H9 (cell line): ENCODE results near the gene RNF224. TPM values are rescaled to one million over a fixed set of nuclear protein-coding genes. Genes with fewer than 3 reads are reported as not detected.

Source experiments
- DNase-seq: peaks from one replicate; pipeline ENCODE4 v3.0.0-alpha.2; 2017
- H2AFZ ChIP-seq: one replicate; pipeline ENCODE4 v1.6.1; 2013; ENCODE audit warnings: mild to moderate bottlenecking, low read length, control low read depth, moderate library complexity
- H2AK5ac ChIP-seq: 2 replicates; pipeline ENCODE4 v1.6.1; 2013; ENCODE audit warnings: low read length, control low read depth, mixed read lengths; ENCODE audit not compliant: insufficient read length
- H2BK120ac ChIP-seq: one replicate; pipeline ENCODE4 v1.6.1; 2013; ENCODE audit warnings: low read depth, mild to moderate bottlenecking, low read length, control low read depth, inconsistent platforms; ENCODE audit not compliant: poor library complexity, severe bottlenecking
- H2BK12ac ChIP-seq: 2 replicates; pipeline ENCODE4 v1.6.1; 2013; ENCODE audit warnings: low read length, control low read depth, mixed read lengths, low read depth; ENCODE audit not compliant: insufficient read length
- H2BK15ac ChIP-seq: 2 replicates; pipeline ENCODE4 v1.6.1; 2013; ENCODE audit warnings: low read depth, low read length, control low read depth
- H2BK20ac ChIP-seq: one replicate; pipeline ENCODE4 v1.6.1; 2013; ENCODE audit warnings: low read depth, mild to moderate bottlenecking, low read length, control low read depth, inconsistent platforms; ENCODE audit not compliant: poor library complexity, severe bottlenecking
- H2BK5ac ChIP-seq: 2 replicates; pipeline ENCODE4 v1.6.1; 2013; ENCODE audit warnings: low read length, control low read depth, mixed read lengths; ENCODE audit not compliant: insufficient read length
- H3K14ac ChIP-seq: 2 replicates; pipeline ENCODE4 v1.6.1; 2013; ENCODE audit warnings: low read length, control low read depth; ENCODE audit not compliant: insufficient read depth
- H3K18ac ChIP-seq: 2 replicates; pipeline ENCODE4 v1.6.1; 2013; ENCODE audit warnings: low read depth, mild to moderate bottlenecking, mixed read lengths, low read length, control low read depth; ENCODE audit not compliant: insufficient read length
- H3K23ac ChIP-seq: 2 replicates; pipeline ENCODE4 v1.6.1; 2013; ENCODE audit warnings: low read length, control low read depth, mixed read lengths, low read depth; ENCODE audit not compliant: insufficient read length
- H3K23me2 ChIP-seq: 2 replicates; pipeline ENCODE4 v1.6.1; 2013; ENCODE audit warnings: low read depth, mild to moderate bottlenecking, mixed read lengths, low read length, control low read depth; ENCODE audit not compliant: insufficient read length, poor library complexity, severe bottlenecking
- H3K27ac ChIP-seq: 2 replicates; pipeline ENCODE4 v1.5.1; 2013; ENCODE audit warnings: low read length, control low read depth, mixed read lengths, low read depth; ENCODE audit not compliant: insufficient read length
- H3K27me3 ChIP-seq: 2 replicates; pipeline ENCODE4 v1.6.1; 2013; ENCODE audit warnings: low read length, control low read depth, inconsistent platforms; ENCODE audit not compliant: insufficient read depth
- H3K4ac ChIP-seq: 2 replicates; pipeline ENCODE4 v1.6.1; 2013; ENCODE audit warnings: low read depth, mild to moderate bottlenecking, control low read depth, inconsistent platforms, low read length, moderate library complexity
- H3K4me1 ChIP-seq: 2 replicates; pipeline ENCODE4 v1.6.1; 2013; ENCODE audit warnings: low read length, control low read depth, inconsistent platforms; ENCODE audit not compliant: insufficient read depth
- H3K4me2 ChIP-seq: 2 replicates; pipeline ENCODE4 v1.6.1; 2013; ENCODE audit warnings: low read length, control low read depth, mixed read lengths; ENCODE audit not compliant: insufficient read length, insufficient read depth
- H3K56ac ChIP-seq: 2 replicates; pipeline ENCODE4 v1.6.1; 2013; ENCODE audit warnings: low read depth, mild to moderate bottlenecking, mixed read lengths, low read length, control low read depth; ENCODE audit not compliant: insufficient read length
- H3K79me1 ChIP-seq: 2 replicates; pipeline ENCODE4 v1.6.1; 2013; ENCODE audit warnings: low read depth, mild to moderate bottlenecking, moderate library complexity, low read length, control low read depth, inconsistent platforms; ENCODE audit not compliant: insufficient read depth, poor library complexity, severe bottlenecking
- H3K79me2 ChIP-seq: 2 replicates; pipeline ENCODE4 v1.6.1; 2013; ENCODE audit warnings: low read length, control low read depth, inconsistent platforms; ENCODE audit not compliant: insufficient read depth
- H3K9ac ChIP-seq: 2 replicates; pipeline ENCODE4 v1.6.1; 2013; ENCODE audit warnings: low read length, control low read depth, mixed read lengths; ENCODE audit not compliant: insufficient read length; ENCODE audit errors: extremely low read depth
- H3K9me3 ChIP-seq: one replicate; pipeline ENCODE4 v1.6.1; 2013; ENCODE audit warnings: low read depth, low read length, inconsistent platforms; ENCODE audit not compliant: control insufficient read depth
- H3T11ph ChIP-seq: one replicate; pipeline ENCODE4 v1.6.1; 2013; ENCODE audit warnings: mild to moderate bottlenecking, low read length, control low read depth, inconsistent platforms
- H4K20me1 ChIP-seq: one replicate; pipeline ENCODE4 v1.6.1; 2013; ENCODE audit not compliant: control insufficient read depth, insufficient read length, insufficient read depth
- H4K5ac ChIP-seq: 2 replicates; pipeline ENCODE4 v1.6.1; 2013; ENCODE audit warnings: low read depth, mild to moderate bottlenecking, mixed read lengths, low read length, control low read depth; ENCODE audit not compliant: insufficient read length
- H4K8ac ChIP-seq: replicated peaks from 2 replicates; pipeline ENCODE4 v1.6.1; 2013; ENCODE audit warnings: low read length, control low read depth, mixed read lengths, low read depth; ENCODE audit not compliant: insufficient read length
- H4K91ac ChIP-seq: 2 replicates; pipeline ENCODE4 v1.6.1; 2013; ENCODE audit warnings: low read depth, mild to moderate bottlenecking, moderate library complexity, mixed read lengths, low read length, control low read depth; ENCODE audit not compliant: insufficient read length
- H3K27ac Mint-ChIP-seq, 3 experiments: 2 replicates in 2 of 3; 3 replicates in 1 of 3; pipeline ENCODE4 v1.8.0; 2020 to 2021; ENCODE audit warnings: mixed read lengths in 3 of 3, mild to moderate bottlenecking in 1 of 3, moderate library complexity in 1 of 3
- H3K27me3 Mint-ChIP-seq: 2 replicates; pipeline ENCODE4 v1.8.0; 2021; ENCODE audit warnings: low read depth, mild to moderate bottlenecking, moderate library complexity, mixed read lengths
- H3K36me3 Mint-ChIP-seq, 3 experiments: 2 replicates in 2 of 3; 3 replicates in 1 of 3; pipeline ENCODE4 v1.8.0; 2020 to 2021; ENCODE audit warnings: low read depth in 3 of 3, mixed read lengths in 3 of 3; ENCODE audit not compliant: insufficient read depth in 1 of 3
- H3K4me1 Mint-ChIP-seq, 2 experiments: 2 replicates each; pipeline ENCODE4 v1.8.0; 2020; ENCODE audit warnings: mixed read lengths in 2 of 2
- H3K4me3 Mint-ChIP-seq, 2 experiments: 2 replicates in 1 of 2; 3 replicates in 1 of 2; pipeline ENCODE4 v1.8.0; 2020 to 2021; ENCODE audit warnings: mild to moderate bottlenecking in 2 of 2, mixed read lengths in 2 of 2, moderate library complexity in 1 of 2
- H3K9me3 Mint-ChIP-seq, 2 experiments: 2 replicates in 1 of 2; 3 replicates in 1 of 2; pipeline ENCODE4 v1.8.0; 2020; ENCODE audit warnings: mild to moderate bottlenecking in 2 of 2, mixed read lengths in 2 of 2, moderate library complexity in 1 of 2
- WGBS: extraction: QIAGEN DNeasy Blood & Tissue Kit; methylation state at CpG from one replicate; pipeline ENCODE4 v1.1.7; 2013; ENCODE audit warnings: missing lambda C conversion rate, low lambda C conversion rate, mixed read lengths; ENCODE audit not compliant: insufficient read length; ENCODE audit errors: extremely low coverage; 5-methylcytosine and 5-hydroxymethylcytosine counted together
- total RNA-seq: library from RNA; stranded (reverse); gene quantifications from 2 replicates; pipeline ENCODE4 v1.2.1, GENCODE V29; 2021
- TF ChIP-seq, protein P1 (sequence below): fragments of 200-600 bp; sonication (generic); conservative IDR thresholded peaks from 3 replicates; pipeline ENCODE4 v1.8.0; 2021; ENCODE audit warnings: antibody characterized with exemption, mild to moderate bottlenecking

Gene RNF224
- total RNA-seq, 1 experiment from 2014 or later = 0.15 TPM

DNA sequence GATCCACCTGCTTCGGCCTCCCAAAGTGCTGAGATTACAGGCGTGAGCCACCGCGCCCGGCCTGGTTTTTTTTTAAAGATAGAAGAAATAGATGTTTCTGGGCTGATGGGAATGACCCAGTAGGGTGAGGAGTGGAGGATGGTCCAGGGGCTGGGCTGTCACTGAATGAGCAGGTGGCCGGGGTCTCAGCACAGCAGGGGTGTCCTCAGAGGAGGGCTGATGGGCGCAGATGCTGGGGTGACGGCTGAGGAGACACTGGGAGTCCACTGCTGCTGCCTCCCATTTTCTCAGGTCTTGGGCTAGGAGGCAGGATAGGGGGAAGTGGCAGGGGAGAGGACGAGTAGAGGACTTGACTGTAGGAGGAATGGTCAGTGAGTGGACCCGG is 47.9 kb downstream of the RNF224 start:
- Histone ChIP-seq H4K91ac (no peak overlapping the region), H3K23ac (no peak overlapping the region), H4K20me1 (no peaks in the 10 kb centered on the region), H3K4ac (no peak overlapping the region), H3K4me1 (no peaks in the 10 kb centered on the region), H3K27ac (no peak overlapping the region), H3K27me3 (no peaks in the 10 kb centered on the region), H3K14ac (no peak overlapping the region), H2BK5ac (no peak overlapping the region), H2BK12ac (no peak overlapping the region), H2BK15ac (no peak overlapping the region), H3T11ph (no peak overlapping the region), H3K23me2 (peaks cover 4% of the 10 kb centered on the region), H4K5ac (no peak overlapping the region), H3K9ac (no peak overlapping the region), H4K8ac (no peak overlapping the region), H2BK20ac (no peak overlapping the region), H3K56ac (no peak overlapping the region), H3K9me3 (no peaks in the 10 kb centered on the region), H3K18ac (no peak overlapping the region), H2AFZ (no peak overlapping the region), H2AK5ac (no peak overlapping the region), H3K4me2 (no peak overlapping the region), H3K79me1 (no peaks in the 10 kb centered on the region), H2BK120ac (no peak overlapping the region), H3K79me2 (no peaks in the 10 kb centered on the region)
- peak overlapping the region in 1 of 2 experiments; percentile 8; a peak in 2 of 5 replicates for H3K4me3 Mint-ChIP-seq
- H3K4me1 Mint-ChIP-seq = peaks cover 20 to 29% of the 10 kb centered on the region in 2 experiments
- H3K9me3 Mint-ChIP-seq = no peaks in the 10 kb centered on the region
- WGBS = no CpG with 5 or more reads among the region's 10 CpGs
- DNase-seq = no peak
- peaks cover 2 to 10% (median 9%) of the 10 kb centered on the region in 3 experiments; a peak in 6 of 7 replicates for H3K36me3 Mint-ChIP-seq
- H3K27me3 Mint-ChIP-seq = no peaks in the 10 kb centered on the region
- peak overlapping the region; percentile 79 to 96 (median 95); a peak in 6 of 7 replicates for H3K27ac Mint-ChIP-seq
- TF ChIP-seq, protein P1, sequence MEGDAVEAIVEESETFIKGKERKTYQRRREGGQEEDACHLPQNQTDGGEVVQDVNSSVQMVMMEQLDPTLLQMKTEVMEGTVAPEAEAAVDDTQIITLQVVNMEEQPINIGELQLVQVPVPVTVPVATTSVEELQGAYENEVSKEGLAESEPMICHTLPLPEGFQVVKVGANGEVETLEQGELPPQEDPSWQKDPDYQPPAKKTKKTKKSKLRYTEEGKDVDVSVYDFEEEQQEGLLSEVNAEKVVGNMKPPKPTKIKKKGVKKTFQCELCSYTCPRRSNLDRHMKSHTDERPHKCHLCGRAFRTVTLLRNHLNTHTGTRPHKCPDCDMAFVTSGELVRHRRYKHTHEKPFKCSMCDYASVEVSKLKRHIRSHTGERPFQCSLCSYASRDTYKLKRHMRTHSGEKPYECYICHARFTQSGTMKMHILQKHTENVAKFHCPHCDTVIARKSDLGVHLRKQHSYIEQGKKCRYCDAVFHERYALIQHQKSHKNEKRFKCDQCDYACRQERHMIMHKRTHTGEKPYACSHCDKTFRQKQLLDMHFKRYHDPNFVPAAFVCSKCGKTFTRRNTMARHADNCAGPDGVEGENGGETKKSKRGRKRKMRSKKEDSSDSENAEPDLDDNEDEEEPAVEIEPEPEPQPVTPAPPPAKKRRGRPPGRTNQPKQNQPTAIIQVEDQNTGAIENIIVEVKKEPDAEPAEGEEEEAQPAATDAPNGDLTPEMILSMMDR = no peak
